Activated T-helper 17 cell treated with anti-CD3 and anti-CD28 coated beads, Interleukin-2, amount 50 U/mL, for 72 hours (primary cell): ENCODE results near the gene AGFG2. TPM values are rescaled to one million over a fixed set of nuclear protein-coding genes. Genes with fewer than 3 reads are reported as not detected.
A peak's percentile ranks its signal among the peaks of the same experiment; 100 is the strongest.
"Not testable (repeated sequence)": the region's sequence is repeated elsewhere in the genome, so short reads cannot be mapped to it uniquely, and the experiment has no call there.

Source experiments
- ATAC-seq: fragments of 150-1000 bp; cut with Tn5 transposase; replicated peaks from 2 replicates; pipeline ENCODE4 v1.10.0; 2021; ENCODE audit warnings: mild to moderate bottlenecking, moderate library complexity
- H3K27ac Mint-ChIP-seq: one replicate; pipeline ENCODE4 v1.8.0; 2022; ENCODE audit warnings: mixed read lengths
- H3K27me3 Mint-ChIP-seq: one replicate; pipeline ENCODE4 v1.8.0; 2022; ENCODE audit warnings: mixed read lengths
- H3K36me3 Mint-ChIP-seq: one replicate; pipeline ENCODE4 v1.8.0; 2022; ENCODE audit warnings: low read depth, mild to moderate bottlenecking, mixed read lengths
- H3K4me1 Mint-ChIP-seq: one replicate; pipeline ENCODE4 v1.8.0; 2022; ENCODE audit warnings: mixed read lengths
- H3K4me3 Mint-ChIP-seq: one replicate; pipeline ENCODE4 v1.8.0; 2022; ENCODE audit warnings: mild to moderate bottlenecking, mixed read lengths
- H3K9me3 Mint-ChIP-seq: one replicate; pipeline ENCODE4 v1.8.0; 2022; ENCODE audit warnings: mixed read lengths
- total RNA-seq, 2 donors: library from RNA; stranded (reverse); gene quantifications; one replicate each; pipeline ENCODE4 v1.2.3, GENCODE V29; 2022

Gene AGFG2
- total RNA-seq, 2 donors from 2014 or later, result 48.3 to 50.7 TPM

DNA sequence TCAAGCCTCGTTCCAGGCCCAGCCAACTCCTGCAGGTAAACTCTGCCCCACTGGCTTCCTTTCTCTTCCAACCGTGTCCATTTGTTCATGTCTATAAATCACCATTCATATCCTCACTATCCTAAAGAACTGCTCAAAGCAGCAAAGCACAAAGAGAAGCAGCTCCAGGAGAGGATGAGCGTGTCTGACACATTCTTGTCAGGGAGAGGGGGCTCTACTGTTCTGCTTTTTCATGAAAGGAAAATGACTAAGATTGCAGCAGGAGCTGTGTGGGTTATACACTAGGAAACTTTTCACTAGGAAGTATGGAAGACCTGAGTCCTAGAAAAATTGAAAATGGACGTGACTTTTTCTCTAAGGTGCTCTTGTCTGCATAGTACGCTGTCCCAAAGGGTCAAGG, 16.7 kb downstream of the AGFG2 start:
- ATAC-seq, result no peak
- Mint-ChIP-seq H3K27ac (peak overlapping the region; percentile 82), H3K4me3 (no peak overlapping the region), H3K4me1 (peaks cover 15% of the 10 kb centered on the region), H3K36me3 (peaks cover 96% of the 10 kb centered on the region), H3K9me3 (no peaks in the 10 kb centered on the region), H3K27me3 (no peaks in the 10 kb centered on the region)

- H3K36me3 Mint-ChIP-seq, result peaks cover 96% of the 10 kb centered on the region
- H3K4me1 Mint-ChIP-seq, result peaks cover 15% of the 10 kb centered on the region
- peak overlapping the region; percentile 82 for H3K27ac Mint-ChIP-seq
These were observed 17.5 kb downstream of the AGFG2 start for GRCh38 chr7:100556541-100556940.

GRCh38 chr7:100559127-100559526, 20.1 kb downstream of the AGFG2 start:
- Mint-ChIP-seq H3K4me3 (no peak overlapping the region), H3K27me3 (no peaks in the 10 kb centered on the region), H3K36me3 (peaks cover 99% of the 10 kb centered on the region), H3K4me1 (peaks cover 10% of the 10 kb centered on the region), H3K27ac (no peak overlapping the region), H3K9me3 (no peaks in the 10 kb centered on the region)
- ATAC-seq, result no peak

More at GRCh38 chr7:100556541-100556940, 17.5 kb downstream of the AGFG2 start:
- ATAC-seq, result no peak
- Mint-ChIP-seq H3K4me3 (no peak overlapping the region), H3K9me3 (no peaks in the 10 kb centered on the region), H3K27me3 (no peaks in the 10 kb centered on the region)

DNA sequence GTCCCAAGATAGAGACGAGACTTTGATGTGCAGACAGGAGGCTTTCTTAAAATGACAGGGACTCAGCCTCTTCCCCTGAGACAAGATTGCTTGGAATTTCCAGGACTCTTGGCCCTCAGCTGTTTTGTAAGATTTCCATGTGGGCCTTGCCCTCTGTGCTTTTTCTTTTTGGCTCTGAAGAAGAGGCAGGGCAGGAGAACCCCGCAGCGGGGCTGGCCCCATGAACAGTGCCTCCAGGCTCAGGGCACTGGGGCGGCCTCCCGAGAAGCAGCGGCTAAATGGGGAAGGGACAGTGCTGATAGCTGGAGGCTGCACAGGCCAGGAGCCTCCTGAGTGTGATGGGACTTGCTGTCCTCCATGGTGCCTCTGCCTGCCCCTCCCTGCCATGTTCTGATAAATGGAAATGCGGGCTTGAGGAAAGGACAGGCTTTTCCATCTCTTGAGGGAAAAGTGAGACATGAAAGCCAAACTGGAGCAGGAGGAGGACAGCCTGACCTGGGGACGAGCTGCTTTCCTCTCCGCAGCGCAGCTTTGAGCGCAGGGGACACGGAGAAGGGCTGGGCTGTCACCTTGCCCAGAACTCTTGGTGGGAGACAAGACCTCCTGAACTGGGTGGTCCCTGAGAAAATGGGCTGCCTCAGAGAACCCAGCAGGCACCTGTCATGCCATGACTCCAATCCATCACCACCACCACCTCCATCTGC, 22.6 kb downstream of the AGFG2 start:
- H3K9me3 Mint-ChIP-seq, result no peaks in the 10 kb centered on the region
- H3K27me3 Mint-ChIP-seq, result no peaks in the 10 kb centered on the region
- H3K4me1 Mint-ChIP-seq, result peaks cover 5% of the 10 kb centered on the region
- H3K4me3 Mint-ChIP-seq, result no peak overlapping the region
- peaks cover 93% of the 10 kb centered on the region for H3K36me3 Mint-ChIP-seq
- H3K27ac Mint-ChIP-seq, result no peak overlapping the region
- ATAC-seq, result no peak

DNA sequence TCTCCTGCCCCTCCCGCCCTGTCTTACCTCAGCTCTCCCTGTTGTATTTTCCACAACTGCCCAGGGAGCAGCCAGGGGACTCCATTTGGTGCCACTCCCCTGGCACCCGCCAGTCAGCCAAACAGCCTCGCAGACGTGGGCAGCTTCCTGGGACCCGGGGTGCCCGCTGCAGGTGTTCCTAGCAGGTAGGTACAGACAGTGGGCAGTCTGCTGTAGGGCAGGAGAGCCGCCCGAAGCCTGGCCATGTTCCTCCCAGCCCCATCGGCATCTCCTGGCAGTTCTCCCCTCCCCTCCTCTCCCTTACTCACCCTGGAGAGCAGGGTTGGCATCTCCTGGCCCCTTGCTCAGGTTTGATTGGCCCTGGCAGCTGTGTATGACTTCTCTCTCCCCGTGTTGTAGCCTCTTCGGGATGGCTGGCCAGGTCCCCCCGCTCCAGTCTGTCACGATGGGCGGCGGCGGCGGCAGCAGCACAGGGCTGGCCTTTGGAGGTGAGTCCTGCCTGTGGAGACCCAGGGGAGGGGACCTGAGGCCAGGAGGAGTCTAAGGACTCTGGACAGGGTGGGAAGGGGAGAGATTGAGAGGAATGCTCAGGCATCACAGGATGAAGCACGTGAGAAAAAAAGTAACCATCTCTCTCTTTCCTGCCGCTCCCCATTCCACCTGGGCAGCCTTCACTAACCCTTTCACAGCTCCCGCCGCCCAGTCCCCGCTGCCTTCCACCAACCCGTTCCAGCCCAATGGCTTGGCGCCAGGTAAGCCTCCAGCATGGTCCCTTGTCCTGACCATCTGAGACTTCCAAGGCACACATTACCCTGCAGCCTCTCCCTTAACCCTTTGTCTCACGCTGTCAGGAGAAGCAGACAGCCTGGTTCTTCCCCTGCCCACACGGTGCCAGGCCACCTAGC, 23.4 kb downstream of the AGFG2 start:
- H3K4me1 Mint-ChIP-seq, result peaks cover 5% of the 10 kb centered on the region
- no peaks in the 10 kb centered on the region for H3K9me3 Mint-ChIP-seq
- no peak for ATAC-seq
- no peak overlapping the region for H3K4me3 Mint-ChIP-seq
- H3K36me3 Mint-ChIP-seq, result peaks cover 85% of the 10 kb centered on the region
- H3K27me3 Mint-ChIP-seq, result no peaks in the 10 kb centered on the region
- H3K27ac Mint-ChIP-seq, result no peak overlapping the region

DNA sequence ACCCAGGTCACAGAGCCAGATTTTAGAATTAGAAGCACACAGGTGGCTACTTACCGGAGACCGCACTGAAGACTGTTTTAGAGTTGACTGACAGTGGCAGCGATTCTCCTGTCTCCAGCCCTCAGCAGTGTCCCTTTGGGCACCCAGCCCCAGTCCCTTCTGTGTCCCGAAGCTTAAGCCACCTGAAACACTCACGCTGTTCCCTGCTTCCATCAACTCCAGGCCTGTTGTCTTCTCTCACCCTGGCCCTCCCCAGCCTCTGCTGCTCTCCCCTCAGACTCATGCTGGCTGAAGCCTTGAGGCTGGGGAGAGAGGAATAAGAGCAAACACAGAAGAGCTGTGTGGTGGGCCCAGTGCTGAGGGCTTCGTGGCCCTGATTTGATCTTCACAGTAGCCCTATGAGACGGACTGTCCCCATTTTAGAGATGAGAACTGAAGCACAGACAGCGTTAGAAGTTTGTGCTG, 24.1 kb downstream of the AGFG2 start:
- Mint-ChIP-seq H3K36me3 (peaks cover 78% of the 10 kb centered on the region), H3K27ac (no peak overlapping the region), H3K9me3 (no peaks in the 10 kb centered on the region), H3K27me3 (no peaks in the 10 kb centered on the region), H3K4me1 (peaks cover 5% of the 10 kb centered on the region), H3K4me3 (no peak overlapping the region)
- no peak for ATAC-seq

- Mint-ChIP-seq H3K9me3 (no peaks in the 10 kb centered on the region), H3K4me1 (peaks cover 9% of the 10 kb centered on the region), H3K27ac (peak overlapping the region; percentile 75), H3K36me3 (peaks cover 70% of the 10 kb centered on the region), H3K27me3 (no peaks in the 10 kb centered on the region), H3K4me3 (no peak overlapping the region)
- ATAC-seq, result peak; percentile 64
These were observed 24.9 kb downstream of the AGFG2 start for GRCh38 chr7:100563809-100564400.

- not testable (repeated sequence) for H3K9me3 Mint-ChIP-seq, H3K27me3 Mint-ChIP-seq, H3K4me3 Mint-ChIP-seq, ATAC-seq
- Mint-ChIP-seq H3K27ac (peak overlapping the region; percentile 75), H3K36me3 (peaks cover 65% of the 10 kb centered on the region), H3K4me1 (peaks cover 14% of the 10 kb centered on the region)
These were observed 25.4 kb downstream of the AGFG2 start for GRCh38 chr7:100564405-100564804.

DNA sequence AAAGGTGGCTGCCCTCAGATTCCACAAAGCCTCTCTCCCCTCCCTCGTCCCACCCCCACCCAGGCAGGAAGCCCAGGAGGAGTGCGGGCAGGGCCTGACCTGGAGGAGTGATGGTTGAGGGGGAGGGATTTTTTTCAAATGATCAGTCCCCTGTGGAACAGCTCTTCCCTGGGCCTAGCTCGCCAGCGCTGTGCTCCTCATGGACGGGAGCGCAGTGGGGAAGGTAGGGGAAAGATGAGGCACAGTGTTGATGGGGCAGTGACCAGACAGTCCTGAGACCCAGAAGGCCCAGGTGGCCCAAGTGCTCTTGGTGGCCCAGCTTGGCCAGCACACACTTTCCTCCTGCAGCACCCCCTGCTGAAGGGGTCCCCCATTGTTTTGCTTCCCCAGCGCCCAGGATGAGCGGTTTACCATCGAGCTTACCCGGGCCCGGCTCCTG, 26.1 kb downstream of the AGFG2 start:
- Mint-ChIP-seq H3K27me3 (no peaks in the 10 kb centered on the region), H3K4me1 (peaks cover 15% of the 10 kb centered on the region), H3K27ac (peak overlapping the region; percentile 75), H3K4me3 (no peak overlapping the region), H3K36me3 (peaks cover 58% of the 10 kb centered on the region), H3K9me3 (no peaks in the 10 kb centered on the region)
- ATAC-seq, result no peak

- Mint-ChIP-seq H3K4me3 (no peak overlapping the region), H3K36me3 (peaks cover 48% of the 10 kb centered on the region), H3K4me1 (peaks cover 15% of the 10 kb centered on the region), H3K27me3 (no peaks in the 10 kb centered on the region), H3K9me3 (no peaks in the 10 kb centered on the region), H3K27ac (peak overlapping the region; percentile 45)
- ATAC-seq, result no peak
These were observed 27.1 kb downstream of the AGFG2 start for GRCh38 chr7:100566018-100566531.

GRCh38 chr7:100567031-100567730, 28.2 kb downstream of the AGFG2 start:
- no peaks in the 10 kb centered on the region for H3K9me3 Mint-ChIP-seq
- H3K27me3 Mint-ChIP-seq, result no peaks in the 10 kb centered on the region
- H3K27ac Mint-ChIP-seq, result peak overlapping the region; percentile 54
- H3K36me3 Mint-ChIP-seq, result peaks cover 43% of the 10 kb centered on the region
- no peak overlapping the region for H3K4me3 Mint-ChIP-seq
- peaks cover 21% of the 10 kb centered on the region for H3K4me1 Mint-ChIP-seq
- ATAC-seq, result no peak

GRCh38 chr7:100567751-100568175, 28.8 kb downstream of the AGFG2 start:
- Mint-ChIP-seq H3K27ac (peak overlapping the region; percentile 54), H3K9me3 (no peaks in the 10 kb centered on the region), H3K36me3 (peaks cover 39% of the 10 kb centered on the region), H3K4me3 (no peak overlapping the region), H3K27me3 (no peaks in the 10 kb centered on the region), H3K4me1 (peaks cover 21% of the 10 kb centered on the region)
- no peak for ATAC-seq

- Mint-ChIP-seq H3K4me1 (peaks cover 21% of the 10 kb centered on the region), H3K36me3 (peaks cover 33% of the 10 kb centered on the region), H3K27me3 (no peaks in the 10 kb centered on the region), H3K4me3 (no peak overlapping the region), H3K9me3 (no peaks in the 10 kb centered on the region), H3K27ac (peak overlapping the region; percentile 75)
- no peak for ATAC-seq
These were observed 29.3 kb downstream of the AGFG2 start for GRCh38 chr7:100568176-100568895.
